Measurements from ENCODE around the gene IKBKG.

DNA sequence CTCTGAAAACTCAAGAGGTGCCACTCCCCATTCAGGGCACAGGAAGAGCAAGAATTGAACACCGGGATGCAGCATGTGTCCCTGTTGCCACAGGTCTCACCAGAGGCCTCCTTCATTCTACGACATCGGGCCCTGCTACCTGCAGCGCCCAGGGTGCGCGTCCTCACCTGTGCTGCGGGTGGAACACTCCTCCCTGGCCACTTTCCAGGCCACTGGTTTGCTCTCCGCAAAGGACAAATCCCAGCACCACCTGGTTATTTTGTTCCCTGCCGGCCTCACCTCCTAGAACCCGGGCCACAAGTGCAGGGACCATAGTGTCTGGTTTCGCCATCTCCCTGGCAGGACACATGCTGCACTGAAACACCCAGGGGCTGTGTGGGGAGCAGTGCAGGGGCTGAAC, 17.1 kb upstream of the IKBKG start:
- TF ChIP-seq, protein P1, sequence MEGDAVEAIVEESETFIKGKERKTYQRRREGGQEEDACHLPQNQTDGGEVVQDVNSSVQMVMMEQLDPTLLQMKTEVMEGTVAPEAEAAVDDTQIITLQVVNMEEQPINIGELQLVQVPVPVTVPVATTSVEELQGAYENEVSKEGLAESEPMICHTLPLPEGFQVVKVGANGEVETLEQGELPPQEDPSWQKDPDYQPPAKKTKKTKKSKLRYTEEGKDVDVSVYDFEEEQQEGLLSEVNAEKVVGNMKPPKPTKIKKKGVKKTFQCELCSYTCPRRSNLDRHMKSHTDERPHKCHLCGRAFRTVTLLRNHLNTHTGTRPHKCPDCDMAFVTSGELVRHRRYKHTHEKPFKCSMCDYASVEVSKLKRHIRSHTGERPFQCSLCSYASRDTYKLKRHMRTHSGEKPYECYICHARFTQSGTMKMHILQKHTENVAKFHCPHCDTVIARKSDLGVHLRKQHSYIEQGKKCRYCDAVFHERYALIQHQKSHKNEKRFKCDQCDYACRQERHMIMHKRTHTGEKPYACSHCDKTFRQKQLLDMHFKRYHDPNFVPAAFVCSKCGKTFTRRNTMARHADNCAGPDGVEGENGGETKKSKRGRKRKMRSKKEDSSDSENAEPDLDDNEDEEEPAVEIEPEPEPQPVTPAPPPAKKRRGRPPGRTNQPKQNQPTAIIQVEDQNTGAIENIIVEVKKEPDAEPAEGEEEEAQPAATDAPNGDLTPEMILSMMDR (conservative IDR thresholded peaks at IDR 0.05; ENCODE audit: low read depth, low read length) = no peak
- TF ChIP-seq EZH2 (IDR thresholded peaks at IDR 0.05; ENCODE audit: low read length, unreplicated experiment) = no peak
- TF ChIP-seq EZH2phosphoT487 (IDR thresholded peaks at IDR 0.05; ENCODE audit: borderline replicate concordance, low read length) = no peak

Data from PC-3 (cell line).